Psoas muscle (tissue), 8 donors: Measurements from ENCODE around the gene CD109. TPM values are rescaled to one million over a fixed set of nuclear protein-coding genes. Genes with fewer than 3 reads are reported as not detected.

Source experiments
- ATAC-seq, 4 donors: fragments of 200-7000 bp; cut with Tn5 transposase; one replicate each; pipeline ENCODE4 v1.9.1; 2020; ENCODE audit warnings: moderate library complexity in 3 of 4, mild to moderate bottlenecking in 2 of 4
- DNase-seq, 2 donors: peaks; one replicate each; pipeline ENCODE4 v3.0.0-alpha.2; 2020
- H3K27ac ChIP-seq: fragments of 200-600 bp; one replicate; pipeline ENCODE4 v1.8.0; 2022
- H3K27me3 ChIP-seq, 3 donors: fragments of 200-600 bp in 1 of 3; one replicate each; pipeline versions ENCODE4 v1.6.1 to v1.8.0; 2013 to 2022; ENCODE audit warnings: low read length in 2 of 3, mild to moderate bottlenecking in 2 of 3, moderate library complexity in 1 of 3; ENCODE audit not compliant: insufficient read depth in 3 of 3
- H3K36me3 ChIP-seq, 2 donors: fragments of 200-600 bp in 1 of 2; one replicate each; pipeline versions ENCODE4 v1.6.1 to v1.8.0; 2013 to 2022; ENCODE audit warnings: low read depth in 1 of 2, mild to moderate bottlenecking in 1 of 2, moderate library complexity in 1 of 2; ENCODE audit not compliant: insufficient read depth in 1 of 2
- H3K4me1 ChIP-seq: fragments of 200-600 bp; one replicate; pipeline ENCODE4 v1.8.0; 2022
- H3K4me3 ChIP-seq: fragments of 200-600 bp; one replicate; pipeline ENCODE4 v1.8.0; 2022; ENCODE audit warnings: mild to moderate bottlenecking
- H3K9me3 ChIP-seq: fragments of 200-600 bp; one replicate; pipeline ENCODE4 v1.8.0; 2022
- CTCF ChIP-seq: fragments of 200-600 bp; IDR thresholded peaks from one replicate; pipeline ENCODE4 v1.8.0; 2022; ENCODE audit warnings: antibody characterized with exemption
- WGBS, 3 donors: extraction: QIAGEN DNeasy Blood & Tissue Kit; methylation state at CpG; one replicate each; pipeline versions ENCODE4 v1.1.6 to v1.1.7; 2013; 5-methylcytosine and 5-hydroxymethylcytosine counted together
- intact Hi-C, 2 donors: fragments of 100-400 bp; cut with DNase I; formaldehyde crosslinking; loops; one replicate each; pipeline versions ENCODE4 v1.11.0 to v1.14.2; 2022
- polyA plus RNA-seq, 3 donors: library from polyadenylated mRNA; stranded (reverse); fragments of 200-250 nt; gene quantifications; one replicate each; pipeline ENCODE4 v1.2.3, GENCODE V29; 2013
- total RNA-seq, 4 donors: library from RNA; stranded (reverse); fragmentation: NEBNext Ultra II Directional in 2 of 4; extraction: Animal tissue kit (Norgen Biotek cat#: 25700) in 2 of 4; gene quantifications; one replicate each; pipeline versions ENCODE4 v1.2.1 to v1.2.4, GENCODE V29; 2021 to 2023
- donor health status: healthy with polysubstance abuse.
- donor health status: DM: no; HTN: no; CAD: no; lungs with moderate emphysema.
- donor health status: Bipolar disorder and iron deficiency.
- donor health status: healthy.
- donor health status: DM: yes; HTN: yes; CAD: no.
- donor health status: DM: no; HTN: no; CAD: no.
- donor health status: DM: no; HTN: no; CAD: no.
- donor health status: DM: yes; HTN: yes; CAD: no.

Gene CD109
- total and polyA plus RNA-seq, 7 donors, result 0.31 to 3.9 (median 1.8) TPM

GRCh38 chr6:73664701-73665100 is 31.3 kb upstream of the CD109 start:
- no peaks in the 10 kb centered on the region for H3K9me3 ChIP-seq
- intact Hi-C loops, result no loop called here
- no peak for ATAC-seq
- 84 to 93% (median 85%) methylated on average over 2 of the region's 2 CpGs for WGBS, 3 donors
- TF ChIP-seq CTCF, result no peak
- no peaks in the 10 kb centered on the region for H3K36me3 ChIP-seq
- H3K27ac ChIP-seq, result no peak overlapping the region
- H3K4me3 ChIP-seq, result no peak overlapping the region
- no peaks in the 10 kb centered on the region for H3K27me3 ChIP-seq
- H3K4me1 ChIP-seq, result peaks cover 5% of the 10 kb centered on the region
- DNase-seq, result no peak

- DNase-seq (no peak), ATAC-seq (no peak)
- TF ChIP-seq CTCF, result no peak
- Histone ChIP-seq H3K9me3 (no peaks in the 10 kb centered on the region), H3K4me3 (no peak overlapping the region), H3K27ac (no peak overlapping the region), H3K36me3 (no peaks in the 10 kb centered on the region), H3K4me1 (peaks cover 5% of the 10 kb centered on the region), H3K27me3 (no peaks in the 10 kb centered on the region)
- intact Hi-C loops, result no loop called here
- 42 to 46% (median 43%) methylated on average over 3 of the region's 3 CpGs for WGBS, 3 donors
These were observed 30.2 kb upstream of the CD109 start for GRCh38 chr6:73665686-73666319.

GRCh38 chr6:73666393-73666792 is 29.6 kb upstream of the CD109 start:
- Histone ChIP-seq H3K4me1 (peaks cover 5% of the 10 kb centered on the region), H3K9me3 (no peaks in the 10 kb centered on the region), H3K27me3 (no peaks in the 10 kb centered on the region), H3K36me3 (no peaks in the 10 kb centered on the region), H3K4me3 (no peak overlapping the region), H3K27ac (no peak overlapping the region)
- no peak for TF ChIP-seq CTCF
- 37 to 48% (median 46%) methylated on average over 2 of the region's 2 CpGs for WGBS, 3 donors
- DNase-seq (no peak), ATAC-seq (no peak)
- intact Hi-C loops, result no loop called here

- H3K9me3 ChIP-seq, result no peaks in the 10 kb centered on the region
- DNase-seq (no peak), ATAC-seq (no peak)
- no peaks in the 10 kb centered on the region for H3K36me3 ChIP-seq
- no peaks in the 10 kb centered on the region for H3K27me3 ChIP-seq
- intact Hi-C loops, result no loop called here
- peaks cover 5% of the 10 kb centered on the region for H3K4me1 ChIP-seq
- no peak for TF ChIP-seq CTCF
- H3K4me3 ChIP-seq, result no peak overlapping the region
- no peak overlapping the region for H3K27ac ChIP-seq
- WGBS, 3 donors, result 56 to 78% (median 59%) methylated on average over 1 of the region's 1 CpG
These were observed 28.2 kb upstream of the CD109 start for GRCh38 chr6:73667798-73668197.

GRCh38 chr6:73669005-73669404 is 27.0 kb upstream of the CD109 start:
- no peaks in the 10 kb centered on the region for H3K9me3 ChIP-seq
- intact Hi-C loops, result no loop called here
- no peak overlapping the region for H3K27ac ChIP-seq
- no peak for ATAC-seq
- no peak for TF ChIP-seq CTCF
- no peak for DNase-seq
- no peak overlapping the region for H3K4me3 ChIP-seq
- H3K27me3 ChIP-seq, result no peaks in the 10 kb centered on the region
- WGBS, 3 donors, result 91 to 100% (median 100%) methylated on average over 1 of the region's 1 CpG
- peaks cover 5% of the 10 kb centered on the region for H3K4me1 ChIP-seq
- H3K36me3 ChIP-seq, result no peaks in the 10 kb centered on the region
